Natural killer cell (primary cell): ENCODE results near the gene GNAZ. TPM values are rescaled to one million over a fixed set of nuclear protein-coding genes. Genes with fewer than 3 reads are reported as not detected.

Source experiments
- ATAC-seq, 3 donors: fragments of 150-1000 bp in 2 of 3; fragments of 200-7000 bp in 1 of 3; cut with Tn5 transposase; 1 replicate in 1 of 3; 2 replicates in 2 of 3; pipeline ENCODE4 v1.10.0; 2021; ENCODE audit warnings: mild to moderate bottlenecking in 2 of 3, moderate library complexity in 2 of 3
- DNase-seq, 2 donors: peaks; one replicate each; pipeline versions ENCODE4 v3.0.0 to v3.0.0-alpha.2; 2013 to 2021; ENCODE audit warnings: mixed read lengths in 1 of 2
- H3K27ac ChIP-seq: one replicate; pipeline ENCODE4 v1.5.1; 2013; ENCODE audit warnings: mild to moderate bottlenecking, low read length
- H3K27me3 ChIP-seq: one replicate; pipeline ENCODE4 v1.6.1; 2013; ENCODE audit warnings: low read length; ENCODE audit not compliant: control insufficient read depth, insufficient read depth
- H3K36me3 ChIP-seq: one replicate; pipeline ENCODE4 v1.6.1; 2013; ENCODE audit warnings: low read length; ENCODE audit not compliant: control insufficient read depth, insufficient read depth
- H3K4me1 ChIP-seq: one replicate; pipeline ENCODE4 v1.6.1; 2013; ENCODE audit warnings: low read length; ENCODE audit not compliant: control insufficient read depth, insufficient read depth
- H3K4me3 ChIP-seq: one replicate; pipeline ENCODE4 v1.5.1; 2013; ENCODE audit warnings: low read length
- H3K9me3 ChIP-seq: one replicate; pipeline ENCODE4 v1.6.1; 2013; ENCODE audit warnings: low read length; ENCODE audit not compliant: control insufficient read depth, insufficient read depth
- H3K27ac Mint-ChIP-seq, 2 donors: one replicate each; pipeline ENCODE4 v1.8.0; 2022; ENCODE audit warnings: mild to moderate bottlenecking in 2 of 2, mixed read lengths in 2 of 2, moderate library complexity in 1 of 2
- H3K27me3 Mint-ChIP-seq, 2 donors: one replicate each; pipeline ENCODE4 v1.8.0; 2022; ENCODE audit warnings: low read depth in 2 of 2, mixed read lengths in 2 of 2
- H3K36me3 Mint-ChIP-seq: one replicate; pipeline ENCODE4 v1.8.0; 2022; ENCODE audit warnings: mixed read lengths
- H3K4me1 Mint-ChIP-seq, 2 donors: one replicate each; pipeline ENCODE4 v1.8.0; 2022; ENCODE audit warnings: mixed read lengths in 2 of 2
- H3K4me3 Mint-ChIP-seq: one replicate; pipeline ENCODE4 v1.8.0; 2022; ENCODE audit warnings: mild to moderate bottlenecking, moderate library complexity, mixed read lengths
- H3K9me3 Mint-ChIP-seq, 2 donors: one replicate each; pipeline ENCODE4 v1.8.0; 2022; ENCODE audit warnings: mixed read lengths in 2 of 2
- WGBS: methylation state at CpG from one replicate; pipeline ENCODE4 v1.1.7; 2013; ENCODE audit warnings: missing lambda C conversion rate; ENCODE audit not compliant: insufficient coverage; 5-methylcytosine and 5-hydroxymethylcytosine counted together
- intact Hi-C: fragments of 100-400 bp; cut with micrococcal nuclease; formaldehyde crosslinking; loops from one replicate; pipeline ENCODE4 v1.14.2; 2022
- total RNA-seq, 4 donors: library from RNA; stranded (reverse); fragments of 120-200 nt in 1 of 4; gene quantifications; one replicate each; pipeline versions ENCODE4 v1.2.3 to v1.2.4, GENCODE V29; 2013 to 2022
- TF ChIP-seq, protein P1 (sequence below): fragments of 200-600 bp; IDR thresholded peaks from one replicate; pipeline ENCODE4 v1.8.0; 2022; ENCODE audit warnings: antibody characterized with exemption

GNAZ gene
- total RNA-seq, 3 donors from 2014 or later (not counting 1 experiment from before 2014, with no cell fraction given) = 4.5 to 7.5 (median 5.6) TPM

DNA sequence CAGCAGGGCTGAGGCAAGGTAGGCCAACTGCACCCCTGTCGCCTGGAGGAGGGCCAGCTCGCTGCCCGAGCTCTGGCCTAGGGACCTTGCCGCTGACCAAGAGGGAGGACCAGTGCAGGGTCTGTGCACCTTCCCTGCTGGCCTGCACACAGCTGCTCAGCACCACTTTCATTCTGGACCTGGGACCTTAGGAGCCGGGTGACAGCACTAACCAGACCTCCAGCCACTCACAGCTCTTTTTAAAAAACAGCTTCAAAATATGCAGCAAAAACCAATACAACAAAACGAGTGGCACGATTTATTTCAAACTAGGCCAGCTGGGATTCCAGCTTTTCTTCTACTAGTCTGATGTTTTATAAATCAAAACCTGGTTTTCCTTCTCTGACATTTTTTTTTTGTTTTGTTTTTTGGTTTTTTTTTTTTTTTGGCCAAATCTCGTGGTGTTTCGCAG is 53.5 kb downstream of the GNAZ start:
- peaks cover 23% of the 10 kb centered on the region for H3K4me1 ChIP-seq
- H3K27me3 ChIP-seq = no peaks in the 10 kb centered on the region
- H3K4me3 ChIP-seq = no peak overlapping the region
- DNase-seq (no peak), ATAC-seq (no peak)
- no peak overlapping the region for H3K4me3 Mint-ChIP-seq
- no peak overlapping the region for H3K27ac ChIP-seq
- WGBS = 86% methylated on average over 8 of the region's 9 CpGs
- H3K4me1 Mint-ChIP-seq = peaks cover 16% of the 10 kb centered on the region in 2 donors
- intact Hi-C loops = loop anchor here (10.0 kb wide), 1 partner anchor 529 kb away; no protein-coding TSS in a partner anchor
- no peaks in the 10 kb centered on the region for H3K27me3 Mint-ChIP-seq
- no peak overlapping the region for H3K27ac Mint-ChIP-seq
- TF ChIP-seq, protein P1, sequence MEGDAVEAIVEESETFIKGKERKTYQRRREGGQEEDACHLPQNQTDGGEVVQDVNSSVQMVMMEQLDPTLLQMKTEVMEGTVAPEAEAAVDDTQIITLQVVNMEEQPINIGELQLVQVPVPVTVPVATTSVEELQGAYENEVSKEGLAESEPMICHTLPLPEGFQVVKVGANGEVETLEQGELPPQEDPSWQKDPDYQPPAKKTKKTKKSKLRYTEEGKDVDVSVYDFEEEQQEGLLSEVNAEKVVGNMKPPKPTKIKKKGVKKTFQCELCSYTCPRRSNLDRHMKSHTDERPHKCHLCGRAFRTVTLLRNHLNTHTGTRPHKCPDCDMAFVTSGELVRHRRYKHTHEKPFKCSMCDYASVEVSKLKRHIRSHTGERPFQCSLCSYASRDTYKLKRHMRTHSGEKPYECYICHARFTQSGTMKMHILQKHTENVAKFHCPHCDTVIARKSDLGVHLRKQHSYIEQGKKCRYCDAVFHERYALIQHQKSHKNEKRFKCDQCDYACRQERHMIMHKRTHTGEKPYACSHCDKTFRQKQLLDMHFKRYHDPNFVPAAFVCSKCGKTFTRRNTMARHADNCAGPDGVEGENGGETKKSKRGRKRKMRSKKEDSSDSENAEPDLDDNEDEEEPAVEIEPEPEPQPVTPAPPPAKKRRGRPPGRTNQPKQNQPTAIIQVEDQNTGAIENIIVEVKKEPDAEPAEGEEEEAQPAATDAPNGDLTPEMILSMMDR = no peak
- H3K36me3 ChIP-seq = no peaks in the 10 kb centered on the region
- H3K9me3 Mint-ChIP-seq = no peaks in the 10 kb centered on the region
- no peaks in the 10 kb centered on the region for H3K36me3 Mint-ChIP-seq
- H3K9me3 ChIP-seq = no peaks in the 10 kb centered on the region

DNA sequence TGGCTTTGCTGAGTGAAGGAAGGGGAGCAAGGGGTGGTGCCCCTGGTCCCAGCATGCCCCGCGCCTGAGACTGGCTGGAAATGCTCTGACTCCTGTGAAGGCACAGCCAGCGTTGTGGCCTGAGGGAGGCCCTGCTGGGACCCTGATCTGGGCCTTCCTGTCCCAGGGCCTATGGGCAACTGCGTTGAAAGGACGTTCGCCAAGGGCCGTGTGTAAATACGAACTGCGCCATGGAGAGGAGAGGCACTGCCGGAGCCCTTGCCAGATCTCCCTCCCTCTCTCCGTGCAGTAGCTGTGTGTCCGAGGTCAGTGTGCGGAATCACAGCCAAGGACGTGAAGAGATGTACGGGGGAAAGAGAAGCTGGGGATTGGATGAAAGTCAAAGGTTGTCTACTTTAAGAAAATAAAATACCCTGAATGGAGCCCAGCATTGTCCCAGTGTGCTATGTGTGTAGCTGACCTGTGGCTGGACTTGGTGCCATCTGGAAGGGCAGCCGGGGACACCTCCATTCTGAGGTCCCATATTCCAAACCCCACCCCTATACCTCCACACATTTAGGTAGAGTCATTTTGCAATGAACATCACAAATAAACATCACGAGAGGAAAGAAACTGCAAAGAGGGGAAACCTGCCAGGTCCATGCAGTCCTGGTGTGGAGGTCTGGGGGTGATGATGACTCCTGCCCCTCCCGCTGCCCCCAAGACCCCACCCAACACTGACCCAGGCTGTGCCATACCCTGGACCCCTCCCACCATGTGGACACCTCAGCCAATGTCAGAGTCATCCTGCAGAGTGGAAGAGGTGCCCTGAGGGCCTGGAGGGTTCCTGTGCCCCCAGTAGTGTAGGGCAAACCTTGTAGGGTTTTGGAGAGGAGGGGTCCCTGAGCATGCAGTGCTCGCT is 54.5 kb downstream of the GNAZ start:
- H3K4me3 ChIP-seq = no peak overlapping the region
- Mint-ChIP-seq H3K4me1 (peaks cover 8% of the 10 kb centered on the region in 2 donors), H3K4me3 (no peak overlapping the region), H3K36me3 (no peaks in the 10 kb centered on the region), H3K27ac (no peak overlapping the region), H3K9me3 (no peaks in the 10 kb centered on the region), H3K27me3 (no peaks in the 10 kb centered on the region)
- DNase-seq = no peak
- H3K36me3 ChIP-seq = no peaks in the 10 kb centered on the region
- H3K4me1 ChIP-seq = peaks cover 15% of the 10 kb centered on the region
- H3K9me3 ChIP-seq = no peaks in the 10 kb centered on the region
- TF ChIP-seq, protein P1 = no peak
- no peak for ATAC-seq
- no peaks in the 10 kb centered on the region for H3K27me3 ChIP-seq
- WGBS = 89% methylated on average over 16 of the region's 19 CpGs
- no peak overlapping the region for H3K27ac ChIP-seq
- intact Hi-C loops = loop anchor here (10.0 kb wide), 1 partner anchor 530 kb away; no protein-coding TSS in a partner anchor

DNA sequence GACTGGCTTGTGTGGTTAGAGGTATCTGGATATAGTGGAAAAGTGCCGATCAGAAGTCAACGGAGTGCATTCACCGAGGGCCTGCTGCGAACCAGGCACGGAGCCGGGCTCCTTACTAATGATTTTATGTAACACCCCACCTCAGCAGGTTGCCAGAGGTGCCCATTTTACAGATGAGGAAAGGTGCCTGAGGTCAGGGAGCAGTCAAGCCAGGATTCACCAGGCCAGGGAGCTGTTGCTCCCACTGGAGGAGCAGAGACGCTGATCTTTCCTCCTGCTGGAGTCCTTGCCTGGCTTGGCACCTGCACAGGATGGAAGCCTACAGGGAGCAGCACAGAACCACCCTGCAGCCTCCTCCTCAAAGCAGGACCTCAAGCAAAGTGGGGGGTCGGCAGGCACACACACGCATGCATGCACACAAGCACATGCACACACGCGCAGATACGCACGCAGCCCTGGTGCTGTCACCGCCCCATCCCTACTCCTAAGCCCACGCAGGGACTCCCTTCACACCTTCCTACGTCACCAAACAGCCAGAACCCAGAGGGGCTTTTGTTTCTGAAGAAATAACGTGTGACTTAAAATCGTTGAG is 55.3 kb downstream of the GNAZ start:
- Histone ChIP-seq H3K9me3 (no peaks in the 10 kb centered on the region), H3K27ac (no peak overlapping the region), H3K27me3 (no peaks in the 10 kb centered on the region), H3K4me1 (peaks cover 10% of the 10 kb centered on the region), H3K36me3 (no peaks in the 10 kb centered on the region), H3K4me3 (no peak overlapping the region)
- Mint-ChIP-seq H3K27ac (no peak overlapping the region), H3K9me3 (no peaks in the 10 kb centered on the region), H3K4me1 (peaks cover 6 to 7% of the 10 kb centered on the region in 2 donors), H3K4me3 (no peak overlapping the region), H3K36me3 (no peaks in the 10 kb centered on the region), H3K27me3 (no peaks in the 10 kb centered on the region)
- WGBS = 91% methylated on average over 18 of the region's 18 CpGs
- intact Hi-C loops = loop anchor here (10.0 kb wide), 1 partner anchor 531 kb away; no protein-coding TSS in a partner anchor
- TF ChIP-seq, protein P1 = no peak
- no peak for ATAC-seq
- DNase-seq = no peak
